Stomach (tissue), 4 donors: ENCODE measurements around the gene CUL5.

ENCODE experiments used
- CTCF ChIP-seq, 7 experiments: fragments of 450-650 bp in 4 of 7; fragments of 200-600 bp in 3 of 7; sonication (generic) in 3 of 7; IDR thresholded peaks; one replicate each; pipeline ENCODE4 v1.5.1; 2016 to 2019; ENCODE audit warnings: antibody characterized with exemption in 7 of 7, control low read depth in 2 of 7, mild to moderate bottlenecking in 1 of 7
- POLR2AphosphoS5 ChIP-seq, 3 donors: sonication (generic); formaldehyde crosslinking; IDR thresholded peaks; one replicate each; pipeline ENCODE4 v1.6.1; 2016; ENCODE audit warnings: antibody characterized with exemption in 3 of 3

GRCh38 chr11:108002476-108002875, 6.2 kb upstream of the CUL5 start:
- no peak for TF ChIP-seq CTCF (IDR thresholded peaks at IDR 0.05)
- TF ChIP-seq POLR2AphosphoS5 (IDR thresholded peaks at IDR 0.05) = no peak
